ENCODE measurements around the gene RALGAPA2. TPM values are rescaled to one million over a fixed set of nuclear protein-coding genes. Genes with fewer than 3 reads are reported as not detected.

RALGAPA2 gene
- polyA plus RNA-seq, 1 of the 3 experiments (the other 2 are of a cell fraction), result 1.0 TPM

DNA sequence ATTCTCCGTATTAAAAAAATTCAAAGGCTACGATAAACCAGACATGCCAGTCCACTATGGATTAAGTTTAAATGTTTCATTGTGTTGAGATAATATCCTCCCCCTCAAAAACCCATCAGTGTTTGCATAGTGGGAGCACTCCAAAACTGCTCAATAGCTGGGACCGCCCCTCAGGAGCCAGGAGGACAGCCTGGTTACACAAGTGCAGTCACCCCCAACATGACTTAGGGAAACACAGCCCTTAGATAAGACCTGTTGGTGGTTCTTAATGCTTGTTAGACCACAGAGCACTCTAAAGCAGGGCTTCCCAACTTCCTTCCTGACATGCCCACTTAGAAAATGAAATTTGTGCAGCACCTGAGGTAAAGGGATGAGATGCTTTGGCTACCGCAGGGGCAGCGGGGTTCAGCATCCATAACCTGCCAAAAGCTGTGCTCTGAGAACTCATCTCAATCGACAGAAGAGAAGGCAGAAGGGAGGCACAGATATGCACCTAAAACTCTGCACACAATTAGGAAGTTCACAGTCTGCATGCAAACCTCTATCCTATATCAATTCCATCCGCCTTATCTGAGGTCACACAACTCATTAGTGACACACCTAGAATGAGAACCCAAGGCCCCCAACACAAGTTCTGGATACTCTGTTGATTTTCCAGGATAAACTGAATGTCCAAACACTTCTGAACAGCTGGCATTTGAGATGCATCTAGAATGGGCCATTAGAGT, 74.3 kb downstream of the RALGAPA2 start:
- 84% methylated on average over 7 of the region's 7 CpGs for WGBS (ENCODE audit: low lambda C conversion rate)
- Histone ChIP-seq H4K20me1 (ENCODE audit: insufficient read depth) (no peaks in the 10 kb centered on the region), H3K4me1 (ENCODE audit: control insufficient read depth in 1 of 2, insufficient read depth in 2 of 2, low read depth in 1 of 2, low read length in 1 of 2) (peaks cover 0 to 6% of the 10 kb centered on the region in 2 experiments; a peak in 2 of 4 replicates), H3K9me2 (no peaks in the 10 kb centered on the region), H3K27ac (ENCODE audit: low read depth in 2 of 2, low read length in 1 of 2) (no peak overlapping the region), H3K4me3 (ENCODE audit: low read depth in 2 of 2, low read length in 1 of 2) (no peak overlapping the region), H3K36me3 (replicated peaks in 1 of 2; ENCODE audit: control insufficient read depth in 1 of 2, insufficient read depth in 2 of 2, low read length in 1 of 2) (peaks cover 0 to 7% of the 10 kb centered on the region in 2 experiments), H2AFZ (ENCODE audit: low read depth) (no peak overlapping the region), H3K79me2 (ENCODE audit: insufficient read depth) (no peaks in the 10 kb centered on the region), H3K9ac (no peak overlapping the region), H3K4me2 (no peak overlapping the region), H3K27me3 (ENCODE audit: insufficient read depth) (no peaks in the 10 kb centered on the region), H3F3A (replicated peaks; ENCODE audit: insufficient read depth) (no peaks in the 10 kb centered on the region), H3K9me3 (no peaks in the 10 kb centered on the region)
- POLR2A ChIA-PET, result no interaction called here
- CTCF ChIA-PET, result no interaction called here
- TF ChIP-seq FOSL2 (IDR thresholded peaks at IDR 0.05; ENCODE audit: borderline replicate concordance, low read depth), result no peak
- no peak for TF ChIP-seq SIN3A (IDR thresholded peaks at IDR 0.05; ENCODE audit: borderline replicate concordance, low read depth, low read length)
- TF ChIP-seq YY1 (IDR thresholded peaks at IDR 0.05; ENCODE audit: low read depth), result no peak
- TF ChIP-seq JUND (IDR thresholded peaks at IDR 0.05), result no peak
- TF ChIP-seq, protein P1, sequence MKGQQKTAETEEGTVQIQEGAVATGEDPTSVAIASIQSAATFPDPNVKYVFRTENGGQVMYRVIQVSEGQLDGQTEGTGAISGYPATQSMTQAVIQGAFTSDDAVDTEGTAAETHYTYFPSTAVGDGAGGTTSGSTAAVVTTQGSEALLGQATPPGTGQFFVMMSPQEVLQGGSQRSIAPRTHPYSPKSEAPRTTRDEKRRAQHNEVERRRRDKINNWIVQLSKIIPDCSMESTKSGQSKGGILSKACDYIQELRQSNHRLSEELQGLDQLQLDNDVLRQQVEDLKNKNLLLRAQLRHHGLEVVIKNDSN (IDR thresholded peaks at IDR 0.05; ENCODE audit: borderline replicate concordance, low read depth), result no peak
- TF ChIP-seq, protein P2, sequence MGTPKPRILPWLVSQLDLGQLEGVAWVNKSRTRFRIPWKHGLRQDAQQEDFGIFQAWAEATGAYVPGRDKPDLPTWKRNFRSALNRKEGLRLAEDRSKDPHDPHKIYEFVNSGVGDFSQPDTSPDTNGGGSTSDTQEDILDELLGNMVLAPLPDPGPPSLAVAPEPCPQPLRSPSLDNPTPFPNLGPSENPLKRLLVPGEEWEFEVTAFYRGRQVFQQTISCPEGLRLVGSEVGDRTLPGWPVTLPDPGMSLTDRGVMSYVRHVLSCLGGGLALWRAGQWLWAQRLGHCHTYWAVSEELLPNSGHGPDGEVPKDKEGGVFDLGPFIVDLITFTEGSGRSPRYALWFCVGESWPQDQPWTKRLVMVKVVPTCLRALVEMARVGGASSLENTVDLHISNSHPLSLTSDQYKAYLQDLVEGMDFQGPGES (IDR thresholded peaks at IDR 0.05; ENCODE audit: low read depth, low read length), result no peak
- no peak for TF ChIP-seq NFIC (IDR thresholded peaks at IDR 0.05; ENCODE audit: borderline replicate concordance)
- TF ChIP-seq, protein P3, sequence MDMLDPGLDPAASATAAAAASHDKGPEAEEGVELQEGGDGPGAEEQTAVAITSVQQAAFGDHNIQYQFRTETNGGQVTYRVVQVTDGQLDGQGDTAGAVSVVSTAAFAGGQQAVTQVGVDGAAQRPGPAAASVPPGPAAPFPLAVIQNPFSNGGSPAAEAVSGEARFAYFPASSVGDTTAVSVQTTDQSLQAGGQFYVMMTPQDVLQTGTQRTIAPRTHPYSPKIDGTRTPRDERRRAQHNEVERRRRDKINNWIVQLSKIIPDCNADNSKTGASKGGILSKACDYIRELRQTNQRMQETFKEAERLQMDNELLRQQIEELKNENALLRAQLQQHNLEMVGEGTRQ (IDR thresholded peaks at IDR 0.05; ENCODE audit: borderline replicate concordance, low read depth, low read length), result no peak
- no peak for TF ChIP-seq SMC3 (IDR thresholded peaks at IDR 0.05; ENCODE audit: low read depth, low read length)
- no peak for TF ChIP-seq FOXJ3 (CRISPR knock-in tag; IDR thresholded peaks at IDR 0.05)
- TF ChIP-seq TAF1 (IDR thresholded peaks at IDR 0.05; ENCODE audit: borderline replicate concordance, low read depth, low read length), result no peak
- TF ChIP-seq, protein P4, sequence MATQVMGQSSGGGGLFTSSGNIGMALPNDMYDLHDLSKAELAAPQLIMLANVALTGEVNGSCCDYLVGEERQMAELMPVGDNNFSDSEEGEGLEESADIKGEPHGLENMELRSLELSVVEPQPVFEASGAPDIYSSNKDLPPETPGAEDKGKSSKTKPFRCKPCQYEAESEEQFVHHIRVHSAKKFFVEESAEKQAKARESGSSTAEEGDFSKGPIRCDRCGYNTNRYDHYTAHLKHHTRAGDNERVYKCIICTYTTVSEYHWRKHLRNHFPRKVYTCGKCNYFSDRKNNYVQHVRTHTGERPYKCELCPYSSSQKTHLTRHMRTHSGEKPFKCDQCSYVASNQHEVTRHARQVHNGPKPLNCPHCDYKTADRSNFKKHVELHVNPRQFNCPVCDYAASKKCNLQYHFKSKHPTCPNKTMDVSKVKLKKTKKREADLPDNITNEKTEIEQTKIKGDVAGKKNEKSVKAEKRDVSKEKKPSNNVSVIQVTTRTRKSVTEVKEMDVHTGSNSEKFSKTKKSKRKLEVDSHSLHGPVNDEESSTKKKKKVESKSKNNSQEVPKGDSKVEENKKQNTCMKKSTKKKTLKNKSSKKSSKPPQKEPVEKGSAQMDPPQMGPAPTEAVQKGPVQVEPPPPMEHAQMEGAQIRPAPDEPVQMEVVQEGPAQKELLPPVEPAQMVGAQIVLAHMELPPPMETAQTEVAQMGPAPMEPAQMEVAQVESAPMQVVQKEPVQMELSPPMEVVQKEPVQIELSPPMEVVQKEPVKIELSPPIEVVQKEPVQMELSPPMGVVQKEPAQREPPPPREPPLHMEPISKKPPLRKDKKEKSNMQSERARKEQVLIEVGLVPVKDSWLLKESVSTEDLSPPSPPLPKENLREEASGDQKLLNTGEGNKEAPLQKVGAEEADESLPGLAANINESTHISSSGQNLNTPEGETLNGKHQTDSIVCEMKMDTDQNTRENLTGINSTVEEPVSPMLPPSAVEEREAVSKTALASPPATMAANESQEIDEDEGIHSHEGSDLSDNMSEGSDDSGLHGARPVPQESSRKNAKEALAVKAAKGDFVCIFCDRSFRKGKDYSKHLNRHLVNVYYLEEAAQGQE (IDR thresholded peaks at IDR 0.05; ENCODE audit: low read depth, low read length), result no peak
- TF ChIP-seq, protein P5, sequence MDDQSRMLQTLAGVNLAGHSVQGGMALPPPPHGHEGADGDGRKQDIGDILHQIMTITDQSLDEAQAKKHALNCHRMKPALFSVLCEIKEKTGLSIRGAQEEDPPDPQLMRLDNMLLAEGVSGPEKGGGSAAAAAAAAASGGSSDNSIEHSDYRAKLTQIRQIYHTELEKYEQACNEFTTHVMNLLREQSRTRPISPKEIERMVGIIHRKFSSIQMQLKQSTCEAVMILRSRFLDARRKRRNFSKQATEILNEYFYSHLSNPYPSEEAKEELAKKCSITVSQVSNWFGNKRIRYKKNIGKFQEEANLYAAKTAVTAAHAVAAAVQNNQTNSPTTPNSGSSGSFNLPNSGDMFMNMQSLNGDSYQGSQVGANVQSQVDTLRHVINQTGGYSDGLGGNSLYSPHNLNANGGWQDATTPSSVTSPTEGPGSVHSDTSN (IDR thresholded peaks at IDR 0.05), result no peak
- TF ChIP-seq, protein P6, sequence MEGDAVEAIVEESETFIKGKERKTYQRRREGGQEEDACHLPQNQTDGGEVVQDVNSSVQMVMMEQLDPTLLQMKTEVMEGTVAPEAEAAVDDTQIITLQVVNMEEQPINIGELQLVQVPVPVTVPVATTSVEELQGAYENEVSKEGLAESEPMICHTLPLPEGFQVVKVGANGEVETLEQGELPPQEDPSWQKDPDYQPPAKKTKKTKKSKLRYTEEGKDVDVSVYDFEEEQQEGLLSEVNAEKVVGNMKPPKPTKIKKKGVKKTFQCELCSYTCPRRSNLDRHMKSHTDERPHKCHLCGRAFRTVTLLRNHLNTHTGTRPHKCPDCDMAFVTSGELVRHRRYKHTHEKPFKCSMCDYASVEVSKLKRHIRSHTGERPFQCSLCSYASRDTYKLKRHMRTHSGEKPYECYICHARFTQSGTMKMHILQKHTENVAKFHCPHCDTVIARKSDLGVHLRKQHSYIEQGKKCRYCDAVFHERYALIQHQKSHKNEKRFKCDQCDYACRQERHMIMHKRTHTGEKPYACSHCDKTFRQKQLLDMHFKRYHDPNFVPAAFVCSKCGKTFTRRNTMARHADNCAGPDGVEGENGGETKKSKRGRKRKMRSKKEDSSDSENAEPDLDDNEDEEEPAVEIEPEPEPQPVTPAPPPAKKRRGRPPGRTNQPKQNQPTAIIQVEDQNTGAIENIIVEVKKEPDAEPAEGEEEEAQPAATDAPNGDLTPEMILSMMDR (IDR thresholded peaks at IDR 0.05), result no peak
- no peak for TF ChIP-seq POLR2AphosphoS5 (IDR thresholded peaks at IDR 0.05; ENCODE audit: low read depth, low read length)
- TF ChIP-seq RAD21 (IDR thresholded peaks at IDR 0.05; ENCODE audit: low read length), result no peak
- TF ChIP-seq MXI1 (IDR thresholded peaks at IDR 0.05; ENCODE audit: low read depth, low read length), result no peak
- no peak for TF ChIP-seq MEF2A (IDR thresholded peaks at IDR 0.05; ENCODE audit: borderline replicate concordance, low read depth)
- no peak for DNase-seq
